Prostate gland (tissue), 2 donors: ENCODE results near the gene NFATC3. TPM values are rescaled to one million over a fixed set of nuclear protein-coding genes. Genes with fewer than 3 reads are reported as not detected.
A peak's percentile ranks its signal among the peaks of the same experiment; 100 is the strongest.

Source experiments
- DNase-seq: peaks from one replicate; pipeline ENCODE4 v3.0.0-alpha.2; 2019; ENCODE audit warnings: low spot score
- H3K27ac ChIP-seq, 2 donors: fragments of 200-600 bp; sonication (generic); 2 replicates each; pipeline ENCODE4 v1.5.1; 2017 to 2019
- H3K27me3 ChIP-seq: fragments of 200-600 bp; sonication (generic); replicated peaks from 2 replicates; pipeline ENCODE4 v1.5.1; 2019; ENCODE audit not compliant: insufficient read depth
- H3K36me3 ChIP-seq, 2 donors: fragments of 200-600 bp; sonication (generic); 1 replicate in 1 of 2; 2 replicates in 1 of 2; pipeline versions ENCODE4 v1.5.1 to v1.8.1; 2017 to 2019
- H3K4me1 ChIP-seq: fragments of 200-600 bp; sonication (generic); replicated peaks from 2 replicates; pipeline ENCODE4 v1.5.1; 2019
- H3K4me3 ChIP-seq, 2 donors: fragments of 200-600 bp; sonication (generic); 2 replicates each; pipeline ENCODE4 v1.5.1; 2017 to 2019
- H3K9me3 ChIP-seq: fragments of 200-600 bp; sonication (generic); 2 replicates; pipeline ENCODE4 v1.5.1; 2017
- POLR2A ChIP-seq: fragments of 450-650 bp; IDR thresholded peaks from one replicate; pipeline ENCODE4 v1.6.1; 2016; ENCODE audit warnings: antibody characterized with exemption, mild to moderate bottlenecking
- POLR2AphosphoS5 ChIP-seq: sonication (generic); formaldehyde crosslinking; IDR thresholded peaks from one replicate; pipeline ENCODE4 v1.6.1; 2017; ENCODE audit warnings: antibody characterized with exemption
- WGBS: methylation state at CpG from one replicate; pipeline ENCODE4 v1.1.5; 2018; 5-methylcytosine and 5-hydroxymethylcytosine counted together
- intact Hi-C: fragments of 100-400 bp; cut with DNase I; formaldehyde crosslinking; loops from one replicate; pipeline ENCODE4 v1.14.2; 2022
- total RNA-seq, 2 donors: library from RNA; depleted of rRNA; stranded (reverse); fragments of >200 nt; gene quantifications; one replicate each; pipeline ENCODE4 v1.1.0, GENCODE V29; 2016
- TF ChIP-seq, protein P1 (sequence below), 4 experiments: fragments of 200-600 bp in 2 of 4; fragments of 450-650 bp in 2 of 4; sonication (generic) in 2 of 4; IDR thresholded peaks; 1 replicate in 3 of 4; 2 replicates in 1 of 4; pipeline ENCODE4 v1.5.1; 2016 to 2019; ENCODE audit warnings: antibody characterized with exemption in 4 of 4, mild to moderate bottlenecking in 2 of 4, moderate library complexity in 2 of 4

The NFATC3 gene
- total RNA-seq, 2 donors from 2014 or later: 36.6 to 84.1 TPM

DNA sequence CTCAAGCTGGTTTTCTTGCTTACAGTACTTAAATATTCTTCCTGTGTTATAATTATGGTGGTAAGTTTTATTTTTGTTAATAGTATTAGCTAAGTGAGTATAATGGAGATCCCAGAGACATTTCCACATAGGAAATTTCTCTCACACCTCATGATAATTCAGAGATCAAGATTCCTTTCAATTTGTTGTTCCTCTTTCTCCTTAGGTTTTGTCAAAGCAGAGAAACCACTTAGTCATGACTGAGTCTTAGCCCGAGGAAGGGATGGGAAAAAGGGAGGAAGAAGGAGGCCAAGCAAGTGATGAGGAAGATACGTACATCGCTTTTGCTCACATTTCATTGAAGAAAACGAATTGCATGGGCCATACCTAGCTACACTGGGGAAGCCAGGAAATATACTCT, 132.3 kb downstream of the NFATC3 start:
- no peaks in the 10 kb centered on the region for H3K4me1 ChIP-seq
- H3K27ac ChIP-seq: no peak overlapping the region
- intact Hi-C loops: no loop called here
- H3K9me3 ChIP-seq: no peaks in the 10 kb centered on the region
- no peaks in the 10 kb centered on the region for H3K27me3 ChIP-seq
- no peak for DNase-seq
- no peaks in the 10 kb centered on the region for H3K36me3 ChIP-seq
- 97% methylated on average over 4 of the region's 4 CpGs for WGBS
- H3K4me3 ChIP-seq: no peak overlapping the region
- TF ChIP-seq, protein P1, sequence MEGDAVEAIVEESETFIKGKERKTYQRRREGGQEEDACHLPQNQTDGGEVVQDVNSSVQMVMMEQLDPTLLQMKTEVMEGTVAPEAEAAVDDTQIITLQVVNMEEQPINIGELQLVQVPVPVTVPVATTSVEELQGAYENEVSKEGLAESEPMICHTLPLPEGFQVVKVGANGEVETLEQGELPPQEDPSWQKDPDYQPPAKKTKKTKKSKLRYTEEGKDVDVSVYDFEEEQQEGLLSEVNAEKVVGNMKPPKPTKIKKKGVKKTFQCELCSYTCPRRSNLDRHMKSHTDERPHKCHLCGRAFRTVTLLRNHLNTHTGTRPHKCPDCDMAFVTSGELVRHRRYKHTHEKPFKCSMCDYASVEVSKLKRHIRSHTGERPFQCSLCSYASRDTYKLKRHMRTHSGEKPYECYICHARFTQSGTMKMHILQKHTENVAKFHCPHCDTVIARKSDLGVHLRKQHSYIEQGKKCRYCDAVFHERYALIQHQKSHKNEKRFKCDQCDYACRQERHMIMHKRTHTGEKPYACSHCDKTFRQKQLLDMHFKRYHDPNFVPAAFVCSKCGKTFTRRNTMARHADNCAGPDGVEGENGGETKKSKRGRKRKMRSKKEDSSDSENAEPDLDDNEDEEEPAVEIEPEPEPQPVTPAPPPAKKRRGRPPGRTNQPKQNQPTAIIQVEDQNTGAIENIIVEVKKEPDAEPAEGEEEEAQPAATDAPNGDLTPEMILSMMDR (IDR thresholded peaks at IDR 0.05): no peak
- TF ChIP-seq POLR2AphosphoS5 (no peak), POLR2A (no peak)

GRCh38 chr16:68219725-68220351, 134.7 kb downstream of the NFATC3 start:
- no peaks in the 10 kb centered on the region for H3K9me3 ChIP-seq
- DNase-seq: no peak
- no peaks in the 10 kb centered on the region for H3K4me1 ChIP-seq
- H3K36me3 ChIP-seq: no peaks in the 10 kb centered on the region
- no peak for TF ChIP-seq POLR2AphosphoS5
- TF ChIP-seq, protein P1 (IDR thresholded peaks at IDR 0.05): no peak
- no peak for TF ChIP-seq POLR2A
- intact Hi-C loops: no loop called here
- no peaks in the 10 kb centered on the region for H3K27me3 ChIP-seq
- WGBS: 95% methylated on average over 6 of the region's 6 CpGs
- no peak overlapping the region for H3K27ac ChIP-seq
- no peak overlapping the region for H3K4me3 ChIP-seq

DNA sequence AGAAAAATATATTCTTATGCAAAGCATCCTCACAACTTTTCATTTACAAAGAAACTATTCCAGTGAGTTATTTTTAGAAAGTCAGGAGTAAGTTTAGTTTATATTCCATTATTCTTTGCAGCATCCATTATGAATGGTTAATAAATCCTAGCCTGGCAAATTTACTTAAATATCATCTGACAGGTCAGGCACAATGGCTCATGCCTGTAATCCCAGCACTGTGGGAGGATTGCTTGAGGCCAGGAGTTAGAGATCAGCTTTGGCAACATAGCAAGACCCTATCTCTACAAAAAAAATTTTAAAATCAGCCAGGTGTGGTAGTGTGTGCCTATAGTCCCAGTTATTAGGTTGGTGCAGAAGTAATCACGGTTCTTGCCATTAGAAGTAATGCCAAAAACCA, 137.9 kb downstream of the NFATC3 start:
- Histone ChIP-seq H3K27ac (no peak overlapping the region), H3K4me3 (no peak overlapping the region), H3K36me3 (no peaks in the 10 kb centered on the region), H3K9me3 (no peaks in the 10 kb centered on the region), H3K27me3 (no peaks in the 10 kb centered on the region), H3K4me1 (peaks cover 12% of the 10 kb centered on the region)
- DNase-seq: no peak
- TF ChIP-seq POLR2A: no peak
- TF ChIP-seq POLR2AphosphoS5: no peak
- TF ChIP-seq, protein P1 (IDR thresholded peaks at IDR 0.05): no peak
- intact Hi-C loops: no loop called here
- 50% methylated on average over 1 of the region's 1 CpG for WGBS

GRCh38 chr16:68226116-68226515, 140.9 kb downstream of the NFATC3 start:
- H3K9me3 ChIP-seq: no peaks in the 10 kb centered on the region
- WGBS: 88% methylated on average over 4 of the region's 4 CpGs
- H3K4me3 ChIP-seq: no peak overlapping the region
- no peak for DNase-seq
- H3K4me1 ChIP-seq: peaks cover 29% of the 10 kb centered on the region
- peaks cover 1 to 4% of the 10 kb centered on the region in 2 donors for H3K36me3 ChIP-seq
- TF ChIP-seq POLR2A (no peak), POLR2AphosphoS5 (no peak)
- TF ChIP-seq, protein P1 (IDR thresholded peaks at IDR 0.05): no peak
- no peaks in the 10 kb centered on the region for H3K27me3 ChIP-seq
- H3K27ac ChIP-seq: no peak overlapping the region
- intact Hi-C loops: loop anchor here (5.0 kb wide), 1 partner anchor 234 kb away; no protein-coding TSS in a partner anchor

GRCh38 chr16:68227183-68227793, 142.1 kb downstream of the NFATC3 start:
- H3K4me3 ChIP-seq: no peak overlapping the region
- WGBS: 65% methylated on average over 3 of the region's 3 CpGs
- peaks cover 29% of the 10 kb centered on the region for H3K4me1 ChIP-seq
- no peaks in the 10 kb centered on the region for H3K9me3 ChIP-seq
- H3K27me3 ChIP-seq: no peaks in the 10 kb centered on the region
- no peak for DNase-seq
- TF ChIP-seq, protein P1 (IDR thresholded peaks at IDR 0.05): no peak
- no peak for TF ChIP-seq POLR2AphosphoS5
- TF ChIP-seq POLR2A: no peak
- peaks cover 4 to 13% of the 10 kb centered on the region in 2 donors for H3K36me3 ChIP-seq
- intact Hi-C loops: loop anchor here (5.0 kb wide), 1 partner anchor 235 kb away; no protein-coding TSS in a partner anchor
- H3K27ac ChIP-seq: peak overlapping the region; percentile 67 to 74
